SK-N-SH (cell line): ENCODE results near the gene TEX52. TPM values are rescaled to one million over a fixed set of nuclear protein-coding genes. Genes with fewer than 3 reads are reported as not detected.

Experiments
- CTCF ChIA-PET: fragments of 300-600, 350-600 bp; formaldehyde crosslinking; extraction: SDS; loops from one replicate; lab custom pipeline; 2021; lab: Yijun Ruan, JAX
- POLR2A ChIA-PET: fragments of 350-600 bp; sonication (Branson Sonifier 250); formaldehyde crosslinking; extraction: SDS; loops from one replicate; lab custom pipeline; 2020; ENCODE audit warnings: antibody characterized with exemption, inconsistent platforms; lab: Yijun Ruan, JAX
- DNase-seq: peaks from one replicate; pipeline ENCODE4 v3.0.0; 2012
- H2AFZ ChIP-seq: fragments of 200-600 bp; sonication (generic); 2 replicates; pipeline ENCODE4 v1.8.1; 2016; ENCODE audit warnings: antibody characterized with exemption, mild to moderate bottlenecking, low read depth
- H3F3A ChIP-seq: fragments of 200-600 bp; sonication (generic); replicated peaks from 2 replicates; pipeline ENCODE3; 2016; ENCODE audit warnings: antibody characterized with exemption, mild to moderate bottlenecking; ENCODE audit not compliant: insufficient read depth
- H3K27ac ChIP-seq, 2 experiments: fragments of 200-500 bp in 1 of 2; fragments of 200-600 bp in 1 of 2; sonication (Bioruptor generic) in 1 of 2; sonication (generic), shearing (Covaris generic) in 1 of 2; 2 replicates each; pipeline versions ENCODE4 v1.5.1 to v1.6.1; 2014 to 2016; ENCODE audit warnings: low read depth in 2 of 2, inconsistent platforms in 1 of 2, low read length in 1 of 2, mild to moderate bottlenecking in 1 of 2, mixed read lengths in 1 of 2
- H3K27me3 ChIP-seq: fragments of 200-600 bp; sonication (generic), shearing (Covaris generic); 2 replicates; pipeline ENCODE4 v1.6.1; 2016; ENCODE audit warnings: mixed run types; ENCODE audit not compliant: insufficient read depth
- H3K36me3 ChIP-seq, 2 experiments: fragments of 200-500 bp in 1 of 2; fragments of 200-600 bp in 1 of 2; sonication (Bioruptor generic) in 1 of 2; sonication (generic) in 1 of 2; replicated peaks in 1 of 2; 2 replicates each; pipeline versions ENCODE3 to v1.5.1; 2014 to 2016; ENCODE audit warnings: low read length in 1 of 2, mild to moderate bottlenecking in 1 of 2; ENCODE audit not compliant: insufficient read depth in 2 of 2, control insufficient read depth in 1 of 2
- H3K4me1 ChIP-seq, 2 experiments: fragments of 200-500 bp in 1 of 2; fragments of 200-600 bp in 1 of 2; sonication (Bioruptor generic) in 1 of 2; sonication (generic), shearing (Covaris generic) in 1 of 2; 2 replicates each; pipeline versions ENCODE4 v1.5.1 to v1.6.1; 2014 to 2016; ENCODE audit warnings: low read depth in 1 of 2, low read length in 1 of 2, mixed run types in 1 of 2; ENCODE audit not compliant: insufficient read depth in 2 of 2, control insufficient read depth in 1 of 2
- H3K4me2 ChIP-seq: fragments of 200-600 bp; sonication (generic), shearing (Covaris generic); 2 replicates; pipeline ENCODE4 v1.6.1; 2017; ENCODE audit warnings: mixed run types
- H3K4me3 ChIP-seq, 2 experiments: fragments of 200-500 bp in 1 of 2; fragments of 200-600 bp in 1 of 2; sonication (Bioruptor generic) in 1 of 2; sonication (generic), shearing (Covaris generic) in 1 of 2; 2 replicates each; pipeline versions ENCODE4 v1.5.1 to v1.8.1; 2014 to 2016; ENCODE audit warnings: low read depth in 2 of 2, inconsistent platforms in 1 of 2, low read length in 1 of 2, mild to moderate bottlenecking in 1 of 2, mixed read lengths in 1 of 2, moderate library complexity in 1 of 2
- H3K79me2 ChIP-seq: fragments of 200-600 bp; sonication (generic); 2 replicates; pipeline ENCODE4 v1.8.1; 2017; ENCODE audit warnings: mild to moderate bottlenecking; ENCODE audit not compliant: insufficient read depth
- H3K9ac ChIP-seq: fragments of 200-600 bp; sonication (generic); 2 replicates; pipeline ENCODE4 v1.6.1; 2017; ENCODE audit warnings: mixed run types
- H3K9me2 ChIP-seq: fragments of 200-600 bp; sonication (generic); 2 replicates; pipeline ENCODE4 v1.6.1; 2017; ENCODE audit warnings: mixed run types
- H3K9me3 ChIP-seq: fragments of 200-600 bp; sonication (generic); 2 replicates; pipeline ENCODE4 v1.6.1; 2017; ENCODE audit warnings: mixed run types, mild to moderate bottlenecking, moderate library complexity
- H4K20me1 ChIP-seq: fragments of 200-600 bp; sonication (generic); 2 replicates; pipeline ENCODE4 v1.6.1; 2017; ENCODE audit warnings: mild to moderate bottlenecking, mixed run types; ENCODE audit not compliant: insufficient read depth
- EP300 ChIP-seq, 2 experiments: IDR thresholded peaks; 2 replicates each; pipeline versions ENCODE4 v1.4.0 to v1.6.1; 2012; ENCODE audit warnings: borderline replicate concordance in 1 of 2, low read depth in 1 of 2, low read length in 1 of 2
- EZH2phosphoT487 ChIP-seq: fragments of 200-600 bp; sonication (generic); IDR thresholded peaks from 2 replicates; pipeline ENCODE4 v1.6.1; 2017; ENCODE audit warnings: low read depth, mixed run types, mild to moderate bottlenecking, antibody characterized with exemption, moderate library complexity, borderline replicate concordance
- FOSL2 ChIP-seq: IDR thresholded peaks from 2 replicates; pipeline ENCODE4 v1.4.0; 2012; ENCODE audit warnings: low read depth, mild to moderate bottlenecking, moderate library complexity, borderline replicate concordance
- FOXM1 ChIP-seq: IDR thresholded peaks from 2 replicates; pipeline ENCODE4 v1.4.0; 2012; ENCODE audit warnings: low read depth, mild to moderate bottlenecking
- GABPA ChIP-seq: IDR thresholded peaks from 2 replicates; pipeline ENCODE4 v1.4.0; 2012; ENCODE audit warnings: low read depth, mild to moderate bottlenecking
- JUND ChIP-seq: IDR thresholded peaks from 2 replicates; pipeline ENCODE4 v1.4.0; 2012
- MEF2A ChIP-seq: IDR thresholded peaks from 2 replicates; pipeline ENCODE4 v1.4.0; 2012; ENCODE audit warnings: low read depth, borderline replicate concordance
- NRF1 ChIP-seq: IDR thresholded peaks from 2 replicates; pipeline ENCODE4 v1.6.1; 2012; ENCODE audit warnings: low read depth, mild to moderate bottlenecking, low read length
- POLR2AphosphoS5 ChIP-seq: IDR thresholded peaks from 2 replicates; pipeline ENCODE4 v1.6.1; 2012; ENCODE audit warnings: low read depth, low read length
- RAD21 ChIP-seq: IDR thresholded peaks from 2 replicates; pipeline ENCODE4 v1.6.1; 2012; ENCODE audit warnings: mild to moderate bottlenecking, low read length
- RCOR1 ChIP-seq: fragments of 150-350 bp; IDR thresholded peaks from 2 replicates; pipeline ENCODE4 v1.6.1; 2017; ENCODE audit warnings: antibody characterized with exemption, low read length
- RFX5 ChIP-seq: IDR thresholded peaks from 2 replicates; pipeline ENCODE4 v1.6.1; 2012; ENCODE audit warnings: mild to moderate bottlenecking, improper control_type of control experiment, low read length
- RXRA ChIP-seq: IDR thresholded peaks from 2 replicates; pipeline ENCODE4 v1.4.0; 2012; ENCODE audit warnings: low read depth, mild to moderate bottlenecking, borderline replicate concordance
- SIN3A ChIP-seq: IDR thresholded peaks from 2 replicates; pipeline ENCODE4 v1.6.1; 2012; ENCODE audit warnings: low read depth, mild to moderate bottlenecking, low read length, moderate library complexity, borderline replicate concordance
- SMC3 ChIP-seq: IDR thresholded peaks from 2 replicates; pipeline ENCODE4 v1.6.1; 2012; ENCODE audit warnings: low read depth, low read length, improper control_type of control experiment
- USF1 ChIP-seq: IDR thresholded peaks from 2 replicates; pipeline ENCODE4 v1.4.0; 2012; ENCODE audit warnings: low read depth, borderline replicate concordance
- ZBTB33 ChIP-seq: IDR thresholded peaks from 2 replicates; pipeline ENCODE4 v1.4.0; 2012; ENCODE audit warnings: low read depth, borderline replicate concordance
- WGBS: methylation state at CpG from one replicate; pipeline ENCODE4 v1.1.6; 2017; ENCODE audit warnings: low lambda C conversion rate; 5-methylcytosine and 5-hydroxymethylcytosine counted together
- polyA plus RNA-seq, 3 experiments: library from polyadenylated mRNA; depleted of rRNA; stranded (reverse); fragments of >200 nt; gene quantifications; 2 replicates each; pipeline ENCODE4 v1.2.3, GENCODE V29; 2012
- TF ChIP-seq, protein P1 (sequence below): fragments of 150-350 bp; IDR thresholded peaks from 2 replicates; pipeline ENCODE4 v1.6.1; 2016; ENCODE audit warnings: mild to moderate bottlenecking, low read depth, low read length
- TF ChIP-seq, protein P2 (sequence below): fragments of 150-350 bp; IDR thresholded peaks from 2 replicates; pipeline ENCODE4 v1.6.1; 2017; ENCODE audit warnings: antibody characterized with exemption, low read length, low read depth, borderline replicate concordance
- TF ChIP-seq, protein P3 (sequence below): IDR thresholded peaks from 2 replicates; pipeline ENCODE4 v1.6.1; 2012; ENCODE audit warnings: mild to moderate bottlenecking, low read depth, low read length, moderate library complexity

TEX52 gene
- polyA plus RNA-seq, 1 of the 3 experiments (the other 2 are of a cell fraction) = not detected

DNA sequence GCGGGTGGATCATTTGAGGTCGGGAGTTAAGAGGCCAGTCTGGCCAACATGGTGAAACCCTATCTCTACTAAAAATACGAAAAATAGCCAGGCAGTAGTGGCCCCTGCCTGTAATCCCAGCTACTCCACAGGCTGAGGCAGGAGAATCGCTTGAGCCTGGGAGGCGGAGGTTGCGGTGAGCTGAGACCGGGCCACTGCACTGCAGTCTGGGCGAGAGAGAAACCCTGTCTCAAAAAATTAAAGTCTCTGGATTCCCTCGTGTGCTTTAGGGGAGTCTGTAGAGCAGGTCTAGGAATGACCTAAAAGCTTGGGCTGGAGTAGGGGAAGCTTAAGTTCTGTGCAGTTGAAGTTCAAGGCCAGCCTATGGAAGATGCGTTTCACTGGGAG is 33.2 kb upstream of the TEX52 start:
- Histone ChIP-seq H2AFZ (peak overlapping the region; percentile 95), H3K4me1 (peaks cover 7 to 22% of the 10 kb centered on the region in 2 experiments; a peak in 2 of 4 replicates), H3K4me2 (peak overlapping the region; percentile 93), H3K79me2 (peaks cover 55% of the 10 kb centered on the region), H3K9ac (peak overlapping the region; percentile 92), H3F3A (peaks cover 32% of the 10 kb centered on the region), H3K36me3 (peaks cover 8 to 20% of the 10 kb centered on the region in 2 experiments), H3K9me3 (no peaks in the 10 kb centered on the region), H4K20me1 (peaks cover 20% of the 10 kb centered on the region), H3K4me3 (peak overlapping the region; percentile 76 to 93), H3K27me3 (no peaks in the 10 kb centered on the region), H3K27ac (peak overlapping the region; percentile 80 to 91), H3K9me2 (no peaks in the 10 kb centered on the region)
- ChIA-PET POLR2A (interaction anchor here (0.6 to 1.8 kb wide), 6 partner anchors 12 to 95 kb away, joined by 3 to 5 read pairs (median 3); partner anchors contain the start of genes FKBP4, FOXM1 and RHNO1), CTCF (interaction anchor here (0.6 to 3.6 kb wide), 5 partner anchors 13 to 228 kb away, joined by 3 to 19 read pairs (median 3); partner anchors contain the start of genes FOXM1 and RHNO1)
- TF ChIP-seq FOSL2 (no peak), RFX5 (no peak), POLR2AphosphoS5 (no peak), GABPA (no peak), RXRA (no peak), USF1 (no peak), RAD21 (no peak), RCOR1 (no peak), ZBTB33 (no peak), NRF1 (no peak), SMC3 (no peak), JUND (no peak), EP300 (IDR thresholded peaks at IDR 0.05; ENCODE audit: borderline replicate concordance in 1 of 2, low read depth in 1 of 2, low read length in 1 of 2) (no peak), EZH2phosphoT487 (no peak), FOXM1 (no peak), MEF2A (no peak), SIN3A (no peak)
- TF ChIP-seq, protein P1, sequence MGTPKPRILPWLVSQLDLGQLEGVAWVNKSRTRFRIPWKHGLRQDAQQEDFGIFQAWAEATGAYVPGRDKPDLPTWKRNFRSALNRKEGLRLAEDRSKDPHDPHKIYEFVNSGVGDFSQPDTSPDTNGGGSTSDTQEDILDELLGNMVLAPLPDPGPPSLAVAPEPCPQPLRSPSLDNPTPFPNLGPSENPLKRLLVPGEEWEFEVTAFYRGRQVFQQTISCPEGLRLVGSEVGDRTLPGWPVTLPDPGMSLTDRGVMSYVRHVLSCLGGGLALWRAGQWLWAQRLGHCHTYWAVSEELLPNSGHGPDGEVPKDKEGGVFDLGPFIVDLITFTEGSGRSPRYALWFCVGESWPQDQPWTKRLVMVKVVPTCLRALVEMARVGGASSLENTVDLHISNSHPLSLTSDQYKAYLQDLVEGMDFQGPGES = no peak
- TF ChIP-seq, protein P2, sequence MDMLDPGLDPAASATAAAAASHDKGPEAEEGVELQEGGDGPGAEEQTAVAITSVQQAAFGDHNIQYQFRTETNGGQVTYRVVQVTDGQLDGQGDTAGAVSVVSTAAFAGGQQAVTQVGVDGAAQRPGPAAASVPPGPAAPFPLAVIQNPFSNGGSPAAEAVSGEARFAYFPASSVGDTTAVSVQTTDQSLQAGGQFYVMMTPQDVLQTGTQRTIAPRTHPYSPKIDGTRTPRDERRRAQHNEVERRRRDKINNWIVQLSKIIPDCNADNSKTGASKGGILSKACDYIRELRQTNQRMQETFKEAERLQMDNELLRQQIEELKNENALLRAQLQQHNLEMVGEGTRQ = no peak
- TF ChIP-seq, protein P3, sequence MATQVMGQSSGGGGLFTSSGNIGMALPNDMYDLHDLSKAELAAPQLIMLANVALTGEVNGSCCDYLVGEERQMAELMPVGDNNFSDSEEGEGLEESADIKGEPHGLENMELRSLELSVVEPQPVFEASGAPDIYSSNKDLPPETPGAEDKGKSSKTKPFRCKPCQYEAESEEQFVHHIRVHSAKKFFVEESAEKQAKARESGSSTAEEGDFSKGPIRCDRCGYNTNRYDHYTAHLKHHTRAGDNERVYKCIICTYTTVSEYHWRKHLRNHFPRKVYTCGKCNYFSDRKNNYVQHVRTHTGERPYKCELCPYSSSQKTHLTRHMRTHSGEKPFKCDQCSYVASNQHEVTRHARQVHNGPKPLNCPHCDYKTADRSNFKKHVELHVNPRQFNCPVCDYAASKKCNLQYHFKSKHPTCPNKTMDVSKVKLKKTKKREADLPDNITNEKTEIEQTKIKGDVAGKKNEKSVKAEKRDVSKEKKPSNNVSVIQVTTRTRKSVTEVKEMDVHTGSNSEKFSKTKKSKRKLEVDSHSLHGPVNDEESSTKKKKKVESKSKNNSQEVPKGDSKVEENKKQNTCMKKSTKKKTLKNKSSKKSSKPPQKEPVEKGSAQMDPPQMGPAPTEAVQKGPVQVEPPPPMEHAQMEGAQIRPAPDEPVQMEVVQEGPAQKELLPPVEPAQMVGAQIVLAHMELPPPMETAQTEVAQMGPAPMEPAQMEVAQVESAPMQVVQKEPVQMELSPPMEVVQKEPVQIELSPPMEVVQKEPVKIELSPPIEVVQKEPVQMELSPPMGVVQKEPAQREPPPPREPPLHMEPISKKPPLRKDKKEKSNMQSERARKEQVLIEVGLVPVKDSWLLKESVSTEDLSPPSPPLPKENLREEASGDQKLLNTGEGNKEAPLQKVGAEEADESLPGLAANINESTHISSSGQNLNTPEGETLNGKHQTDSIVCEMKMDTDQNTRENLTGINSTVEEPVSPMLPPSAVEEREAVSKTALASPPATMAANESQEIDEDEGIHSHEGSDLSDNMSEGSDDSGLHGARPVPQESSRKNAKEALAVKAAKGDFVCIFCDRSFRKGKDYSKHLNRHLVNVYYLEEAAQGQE = no peak
- WGBS = 76% methylated on average over 10 of the region's 10 CpGs
- DNase-seq = no peak
